Measurements from ENCODE around the gene PTPRD.

DNA sequence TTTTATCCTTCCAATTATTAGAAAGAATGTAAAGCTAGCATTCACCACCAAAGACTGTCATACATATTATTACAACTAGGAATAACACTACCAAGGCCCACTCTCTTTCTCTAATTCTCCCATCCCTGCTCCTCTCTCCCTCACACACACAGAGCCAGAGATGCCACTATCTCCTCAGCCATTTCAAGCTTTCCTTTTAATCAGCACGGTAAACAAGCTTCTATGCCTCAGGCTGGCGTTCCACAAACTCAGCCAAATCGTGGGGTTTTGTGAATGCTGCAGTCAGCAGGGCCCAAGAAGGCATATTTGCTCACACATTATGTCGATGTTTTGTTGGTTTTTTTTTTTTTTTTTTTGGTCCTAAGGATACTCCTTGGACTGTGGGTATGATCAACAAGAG is 1833.3 kb downstream of the PTPRD start:
- TF ChIP-seq, protein P1, sequence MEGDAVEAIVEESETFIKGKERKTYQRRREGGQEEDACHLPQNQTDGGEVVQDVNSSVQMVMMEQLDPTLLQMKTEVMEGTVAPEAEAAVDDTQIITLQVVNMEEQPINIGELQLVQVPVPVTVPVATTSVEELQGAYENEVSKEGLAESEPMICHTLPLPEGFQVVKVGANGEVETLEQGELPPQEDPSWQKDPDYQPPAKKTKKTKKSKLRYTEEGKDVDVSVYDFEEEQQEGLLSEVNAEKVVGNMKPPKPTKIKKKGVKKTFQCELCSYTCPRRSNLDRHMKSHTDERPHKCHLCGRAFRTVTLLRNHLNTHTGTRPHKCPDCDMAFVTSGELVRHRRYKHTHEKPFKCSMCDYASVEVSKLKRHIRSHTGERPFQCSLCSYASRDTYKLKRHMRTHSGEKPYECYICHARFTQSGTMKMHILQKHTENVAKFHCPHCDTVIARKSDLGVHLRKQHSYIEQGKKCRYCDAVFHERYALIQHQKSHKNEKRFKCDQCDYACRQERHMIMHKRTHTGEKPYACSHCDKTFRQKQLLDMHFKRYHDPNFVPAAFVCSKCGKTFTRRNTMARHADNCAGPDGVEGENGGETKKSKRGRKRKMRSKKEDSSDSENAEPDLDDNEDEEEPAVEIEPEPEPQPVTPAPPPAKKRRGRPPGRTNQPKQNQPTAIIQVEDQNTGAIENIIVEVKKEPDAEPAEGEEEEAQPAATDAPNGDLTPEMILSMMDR (conservative IDR thresholded peaks at IDR 0.05 in 1 of 2, IDR thresholded peaks at IDR 0.05 in 1 of 2; ENCODE audit: low read depth in 1 of 2, low read length in 2 of 2) = no peak
- no peak for TF ChIP-seq EZH2 (IDR thresholded peaks at IDR 0.05; ENCODE audit: low read length, missing control alignments)

Data from fibroblast of lung (primary cell).